K562 (cell line): ENCODE data around the gene TSR2. TPM values are rescaled to one million over a fixed set of nuclear protein-coding genes. Genes with fewer than 3 reads are reported as not detected.

Source experiments
- ATAC-seq: fragments of 200-7000 bp; cut with Tn5 transposase; 3 replicates; pipeline ENCODE4 v1.9.1; 2020; ENCODE audit warnings: moderate library complexity
- BruUV-seq: library from RNA; stranded (reverse); fragments of 400-500 nt; replicated peaks from 2 replicates; lab custom pipeline; 2021; lab: Mats Ljungman, UMichigan
- CTCF ChIA-PET: fragments of 300-600 bp; formaldehyde crosslinking; extraction: SDS; loops from one replicate; lab custom pipeline; 2021; ENCODE audit warnings: low intra/inter-chr PET ratio; lab: Yijun Ruan, JAX
- POLR2A ChIA-PET: fragments of 300-600, 350-650 bp; sonication (Branson Sonifier 250); formaldehyde crosslinking; extraction: SDS; loops from one replicate; lab custom pipeline; 2021; ENCODE audit warnings: antibody characterized with exemption, inconsistent platforms; lab: Yijun Ruan, JAX
- DNase-seq, 4 experiments: peaks; one replicate each; pipeline versions ENCODE4 v3.0.0 to v3.0.0-alpha.2; 2011 to 2018; ENCODE audit warnings: low spot score in 3 of 4, mixed read lengths in 3 of 4; ENCODE audit errors: extremely low read depth in 1 of 4
- FAIRE-seq: peaks from 2 replicates; lab custom pipeline; 2011; peaks lifted over from hg19 to GRCh38; lab: Jason Lieb, UNC
- H2AFZ ChIP-seq: 2 replicates; pipeline ENCODE4 v1.6.0; 2011; ENCODE audit warnings: low read depth, low read length, control low read depth, inconsistent platforms
- H3K27ac ChIP-seq: fragments of 200-600 bp; 3 replicates; pipeline ENCODE4 v1.8.0; 2011; ENCODE audit warnings: low read depth, mild to moderate bottlenecking, control low read depth, inconsistent platforms, low read length, moderate library complexity, mixed read lengths; ENCODE audit errors: extremely low read depth
- H3K27me3 ChIP-seq, 2 experiments: fragments of 300-600 bp in 1 of 2; 2 replicates in 1 of 2; 3 replicates in 1 of 2; pipeline versions ENCODE4 v1.6.0 to v1.8.0; 2011; ENCODE audit warnings: inconsistent platforms in 2 of 2, low read length in 2 of 2, mild to moderate bottlenecking in 1 of 2, mixed read lengths in 1 of 2, moderate library complexity in 1 of 2; ENCODE audit not compliant: control insufficient read depth in 2 of 2, insufficient read depth in 2 of 2
- H3K36me3 ChIP-seq: fragments of 300-600 bp; 3 replicates; pipeline ENCODE4 v1.8.0; 2011; ENCODE audit warnings: mild to moderate bottlenecking, low read length, inconsistent platforms; ENCODE audit not compliant: control insufficient read depth, insufficient read depth
- H3K4me1 ChIP-seq, 2 experiments: fragments of 200-600 bp in 1 of 2; replicated peaks in 1 of 2; 2 replicates in 1 of 2; 3 replicates in 1 of 2; pipeline versions ENCODE4 v1.5.1 to v1.8.0; 2011; ENCODE audit warnings: inconsistent platforms in 2 of 2, low read length in 2 of 2, mild to moderate bottlenecking in 1 of 2, mixed read lengths in 1 of 2, moderate library complexity in 1 of 2; ENCODE audit not compliant: control insufficient read depth in 2 of 2, insufficient read depth in 2 of 2
- H3K4me2 ChIP-seq: 2 replicates; pipeline ENCODE4 v1.6.1; 2011; ENCODE audit warnings: low read length, control low read depth, inconsistent platforms, mixed read lengths; ENCODE audit not compliant: insufficient read depth
- H3K4me3 ChIP-seq: fragments of 200-600 bp; sonication (generic), shearing (Covaris generic); 2 replicates; pipeline ENCODE4 v1.5.1; 2016; ENCODE audit warnings: control low read depth, inconsistent platforms
- H3K79me2 ChIP-seq: fragments of 200-600 bp; 3 replicates; pipeline ENCODE4 v1.8.0; 2011; ENCODE audit warnings: low read length, inconsistent platforms; ENCODE audit not compliant: control insufficient read depth, insufficient read depth
- H3K9ac ChIP-seq, 2 experiments: 2 replicates each; pipeline versions ENCODE4 v1.6.0 to v1.6.1; 2011; ENCODE audit warnings: low read depth in 2 of 2, low read length in 2 of 2, control low read depth in 1 of 2, inconsistent platforms in 1 of 2, mild to moderate bottlenecking in 1 of 2, mixed read lengths in 1 of 2; ENCODE audit not compliant: insufficient read depth in 1 of 2
- H3K9me1 ChIP-seq: one replicate; pipeline ENCODE4 v1.6.0; 2011; ENCODE audit warnings: inconsistent platforms, mild to moderate bottlenecking, low read length, moderate library complexity; ENCODE audit not compliant: control insufficient read depth, insufficient read depth
- H3K9me3 ChIP-seq: replicated peaks from 2 replicates; pipeline ENCODE4 v1.5.1; 2011; ENCODE audit warnings: low read depth, low read length, inconsistent platforms; ENCODE audit not compliant: control insufficient read depth, insufficient read depth
- H4K20me1 ChIP-seq: replicated peaks from 2 replicates; pipeline ENCODE4 v1.6.1; 2011; ENCODE audit warnings: low read length, inconsistent platforms, mixed read lengths; ENCODE audit not compliant: control insufficient read depth, insufficient read depth
- BCLAF1 ChIP-seq, 2 experiments: fragments of 450-650 bp in 1 of 2; IDR thresholded peaks; 2 replicates each; pipeline ENCODE4 v1.6.1; 2011 to 2017; ENCODE audit warnings: low read depth in 2 of 2, antibody characterized with exemption in 1 of 2, borderline replicate concordance in 1 of 2, low read length in 1 of 2, mild to moderate bottlenecking in 1 of 2, mixed read lengths in 1 of 2; ENCODE audit not compliant: control insufficient read depth in 1 of 2
- BRCA1 ChIP-seq, 2 experiments: fragments of 450-650 bp in 1 of 2; sonication (generic) in 1 of 2; formaldehyde crosslinking in 1 of 2; IDR thresholded peaks; 2 replicates each; pipeline versions ENCODE4 v1.5.0 to v1.6.1; 2017 to 2020; ENCODE audit warnings: mild to moderate bottlenecking in 1 of 2, missing genetic modification reagents in 1 of 2
- CBFA2T3 ChIP-seq: fragments of 450-650 bp; IDR thresholded peaks from 2 replicates; pipeline ENCODE4 v1.6.1; 2017
- CCNT2 ChIP-seq: IDR thresholded peaks from 2 replicates; pipeline ENCODE4 v1.6.1; 2011; ENCODE audit warnings: borderline replicate concordance, low read depth, mild to moderate bottlenecking, moderate library complexity, mixed read lengths, low read length; ENCODE audit not compliant: insufficient read length; ENCODE audit errors: extremely low read depth
- CREM ChIP-seq: IDR thresholded peaks from 2 replicates; pipeline ENCODE4 v1.6.1; 2014; ENCODE audit warnings: antibody characterized with exemption, low read depth
- GMEB1 ChIP-seq: fragments of 250-450 bp; sonication (Bioruptor Pico); IDR thresholded peaks from 2 replicates; pipeline ENCODE4 v1.4.0; 2020; ENCODE audit warnings: mild to moderate bottlenecking
- KHSRP ChIP-seq: fragments of 450-650 bp; IDR thresholded peaks from 2 replicates; pipeline ENCODE4 v1.6.1; 2017
- MXI1 ChIP-seq: IDR thresholded peaks from 2 replicates; pipeline ENCODE4 v1.6.1; 2011; ENCODE audit warnings: low read depth, mild to moderate bottlenecking, improper control_type of control experiment, low read length
- NFATC3 ChIP-seq: fragments of 450-650 bp; IDR thresholded peaks from 2 replicates; pipeline ENCODE4 v1.6.1; 2017; ENCODE audit warnings: mild to moderate bottlenecking
- OTX1 ChIP-seq: fragments of 450-650 bp; formaldehyde crosslinking; IDR thresholded peaks from 2 replicates; pipeline ENCODE4 v1.4.0; 2022; ENCODE audit warnings: mild to moderate bottlenecking
- POLR2AphosphoS5 ChIP-seq: IDR thresholded peaks from 2 replicates; pipeline ENCODE4 v1.6.1; 2011; ENCODE audit warnings: mild to moderate bottlenecking, low read depth, low read length, moderate library complexity; ENCODE audit not compliant: control insufficient read depth, insufficient read depth
- POLR2B ChIP-seq: fragments of 450-650 bp; IDR thresholded peaks from 2 replicates; pipeline ENCODE4 v1.6.1; 2018; ENCODE audit warnings: low read depth; ENCODE audit not compliant: partially characterized antibody
- PREB ChIP-seq: sonication (generic); formaldehyde crosslinking; IDR thresholded peaks from 2 replicates; pipeline ENCODE4 v1.8.1; 2023; ENCODE audit warnings: mild to moderate bottlenecking, missing genetic modification reagents
- THRA ChIP-seq: fragments of 450-650 bp; IDR thresholded peaks from 2 replicates; pipeline ENCODE4 v1.6.1; 2017; ENCODE audit warnings: mild to moderate bottlenecking, moderate library complexity
- ZNF121 ChIP-seq: sonication (generic); formaldehyde crosslinking; conservative IDR thresholded peaks from 2 replicates; pipeline ENCODE4 v1.8.0; 2022; ENCODE audit warnings: missing genetic modification reagents
- ZNF586 ChIP-seq: fragments of 450-650 bp; formaldehyde crosslinking; conservative IDR thresholded peaks from 2 replicates; pipeline ENCODE4 v1.4.0; 2020; ENCODE audit warnings: mild to moderate bottlenecking, moderate library complexity
- ZNF695 ChIP-seq: fragments of 450-650 bp; formaldehyde crosslinking; IDR thresholded peaks from 2 replicates; pipeline ENCODE4 v1.4.0; 2020; ENCODE audit warnings: mild to moderate bottlenecking, moderate library complexity
- WGBS: fragments of 100-300 bp; shearing (Covaris generic); methylation state at CpG from one replicate; pipeline ENCODE4 v1.1.6; 2016; ENCODE audit warnings: low coverage, mixed read lengths; ENCODE audit not compliant: insufficient coverage; ENCODE audit errors: missing lambda C conversion rate; 5-methylcytosine and 5-hydroxymethylcytosine counted together
- in situ Hi-C: fragments of 300-500 bp; cut with MboI; formaldehyde crosslinking; loops from 4 replicates; pipeline ENCODE4 v1.15.0; 2018; ENCODE audit warnings: inconsistent platforms, mixed read lengths
- intact Hi-C: fragments of 100-400 bp; cut with micrococcal nuclease; formaldehyde crosslinking; loops from 2 replicates; pipeline ENCODE4 v1.14.2; 2022
- polyA plus RNA-seq, 8 experiments: library from polyadenylated mRNA; depleted of rRNA in 4 of 8; stranded (reverse) in 5 of 8; unstranded in 3 of 8; fragments of >200 nt; fragmentation: Nextera tagmentation in 2 of 8; fragmentation: Illumina TruSeq in 1 of 8; extraction: Ambion mirVana in 2 of 8; extraction: Trizol in 1 of 8; gene quantifications; 2 replicates each; pipeline versions ENCODE4 v1.2.1 to v1.2.3, GENCODE V29; 2011 to 2014; ENCODE audit warnings: inconsistent platforms in 1 of 8, missing spikeins in 1 of 8
- total RNA-seq, 7 experiments: library from RNA; depleted of rRNA in 6 of 7; stranded (reverse); fragments of >200 nt in 6 of 7; fragmentation: Illumina TruSeq in 2 of 7; extraction: Trizol in 2 of 7; gene quantifications; 2 replicates each; pipeline versions ENCODE4 v1.2.1 to v1.2.3, GENCODE V29; 2011 to 2021; ENCODE audit warnings: low replicate concordance in 1 of 7

The TSR2 gene
- total and polyA plus RNA-seq, 9 of the 15 experiments (the other 6 are each of a cell fraction or from before 2014, with no cell fraction given), result 8.6 to 50.0 (median 28.5) TPM

- H2AFZ ChIP-seq, result no peak overlapping the region
- H3K79me2 ChIP-seq, result no peaks in the 10 kb centered on the region
- intact Hi-C loops (no loop called here), in situ Hi-C loops (no loop called here)
- CTCF ChIA-PET, result no interaction called here
- no peak overlapping the region for H3K4me2 ChIP-seq
- no peak for TF ChIP-seq NFATC3
- no peak for TF ChIP-seq ZNF695 (CRISPR knock-in tag)
- no peak for TF ChIP-seq OTX1 (CRISPR knock-in tag)
- no peak for TF ChIP-seq ZNF121 (CRISPR knock-in tag)
- no peak for TF ChIP-seq THRA
- TF ChIP-seq BCLAF1 (IDR thresholded peaks at IDR 0.05; ENCODE audit: borderline replicate concordance in 1 of 2, control insufficient read depth in 1 of 2, low read depth in 2 of 2, low read length in 1 of 2), result no peak
- TF ChIP-seq BRCA1 (IDR thresholded peaks at IDR 0.05), result no peak
- TF ChIP-seq BRCA1 (CRISPR knock-in tag; IDR thresholded peaks at IDR 0.05), result no peak
- TF ChIP-seq ZNF586, result no peak
- TF ChIP-seq CREM, result no peak
- TF ChIP-seq CCNT2, result no peak
- TF ChIP-seq KHSRP, result no peak
- no peak for TF ChIP-seq MXI1
- no peak for TF ChIP-seq GMEB1
- TF ChIP-seq CBFA2T3, result no peak
- TF ChIP-seq POLR2AphosphoS5, result no peak
- no peak for TF ChIP-seq POLR2B
- TF ChIP-seq PREB, result no peak
- TF ChIP-seq, all 486 proteins: peak for 0
- H3K4me1 ChIP-seq, result peaks cover 0 to 3% of the 10 kb centered on the region in 2 experiments; a peak in 2 of 5 replicates
- no peaks in the 10 kb centered on the region for H3K9me3 ChIP-seq
- DNase-seq, result no peak
- H3K4me3 ChIP-seq, result no peak overlapping the region
- 4% methylated on average over 3 of the region's 3 CpGs for WGBS
- no peak for FAIRE-seq
- H3K9ac ChIP-seq, result no peak overlapping the region
- no peak overlapping the region for H3K27ac ChIP-seq
- no TSS peak for BruUV-seq
- H3K27me3 ChIP-seq, result no peaks in the 10 kb centered on the region
- POLR2A ChIA-PET, result no interaction called here
- H3K9me1 ChIP-seq, result no peaks in the 10 kb centered on the region
- no peaks in the 10 kb centered on the region for H3K36me3 ChIP-seq
- no peaks in the 10 kb centered on the region for H4K20me1 ChIP-seq
- ATAC-seq, result no peak
These were observed 44.5 kb downstream of the TSR2 start for GRCh38 chrX:54484666-54485065.
